HEK293 (cell line): Measurements from ENCODE around the gene ARL16.

Source experiments
- CTCF ChIA-PET: fragments of 350-600 bp; formaldehyde crosslinking; extraction: SDS; loops from one replicate; lab custom pipeline; 2021; ENCODE audit warnings: antibody characterized with exemption; lab: Yijun Ruan, JAX
- POLR2A ChIA-PET: fragments of 300-600 bp; formaldehyde crosslinking; extraction: SDS; loops from one replicate; lab custom pipeline; 2020; ENCODE audit warnings: antibody characterized with exemption, inconsistent platforms; lab: Yijun Ruan, JAX
- H3K27ac ChIP-seq: fragments of 200-500 bp; sonication (Bioruptor generic); 2 replicates; pipeline ENCODE4 v1.5.1; 2014; ENCODE audit warnings: low read depth, low read length, control low read depth, inconsistent platforms; ENCODE audit errors: extremely low read depth
- H3K36me3 ChIP-seq, 2 experiments: fragments of 200-500 bp in 1 of 2; sonication (Bioruptor generic) in 1 of 2; 1 replicate in 1 of 2; 2 replicates in 1 of 2; pipeline ENCODE4 v1.5.1; 2014 to 2017; ENCODE audit warnings: inconsistent platforms in 2 of 2, low read length in 2 of 2; ENCODE audit not compliant: control insufficient read depth in 2 of 2, insufficient read depth in 1 of 2
- H3K4me1 ChIP-seq: fragments of 200-500 bp; sonication (Bioruptor generic); 2 replicates; pipeline ENCODE4 v1.5.1; 2014; ENCODE audit warnings: mild to moderate bottlenecking, low read length, inconsistent platforms; ENCODE audit not compliant: control insufficient read depth, insufficient read depth
- H3K4me3 ChIP-seq: 2 replicates; pipeline ENCODE4 v1.5.1; 2011; ENCODE audit warnings: low read depth, mild to moderate bottlenecking, control low read depth, low read length, moderate library complexity
- H3K9me3 ChIP-seq: fragments of 200-500 bp; sonication (Bioruptor generic); 2 replicates; pipeline ENCODE4 v1.5.1; 2014; ENCODE audit warnings: low read depth, low read length, inconsistent platforms; ENCODE audit not compliant: control insufficient read depth, insufficient read depth
- BCL11A ChIP-seq: fragments of 450-650 bp; formaldehyde crosslinking; IDR thresholded peaks from 2 replicates; pipeline ENCODE4 v1.5.1; 2016; ENCODE audit warnings: low read depth, missing biosample characterization, missing genetic modification characterization
- GLI4 ChIP-seq: fragments of 450-650 bp; formaldehyde crosslinking; IDR thresholded peaks from 2 replicates; pipeline ENCODE4 v1.5.1; 2016; ENCODE audit warnings: missing biosample characterization, missing genetic modification characterization
- GLIS1 ChIP-seq: fragments of 450-650 bp; formaldehyde crosslinking; IDR thresholded peaks from 2 replicates; pipeline ENCODE4 v1.5.1; 2016; ENCODE audit warnings: missing biosample characterization, missing genetic modification characterization
- GLIS2 ChIP-seq: fragments of 450-650 bp; formaldehyde crosslinking; IDR thresholded peaks from 2 replicates; pipeline ENCODE4 v1.5.1; 2016; ENCODE audit warnings: missing biosample characterization, missing genetic modification characterization
- KLF9 ChIP-seq: fragments of 450-650 bp; formaldehyde crosslinking; IDR thresholded peaks from 2 replicates; pipeline ENCODE4 v1.5.1; 2016; ENCODE audit warnings: missing biosample characterization, missing genetic modification characterization, low read depth
- SALL2 ChIP-seq: fragments of 450-650 bp; formaldehyde crosslinking; IDR thresholded peaks from 2 replicates; pipeline ENCODE4 v1.5.0; 2017; ENCODE audit warnings: missing biosample characterization, mild to moderate bottlenecking, missing genetic modification characterization, borderline replicate concordance
- WT1 ChIP-seq: fragments of 450-650 bp; formaldehyde crosslinking; IDR thresholded peaks from 2 replicates; pipeline ENCODE4 v1.5.1; 2016; ENCODE audit warnings: missing biosample characterization, missing genetic modification characterization
- ZBTB8A ChIP-seq: fragments of 450-650 bp; formaldehyde crosslinking; IDR thresholded peaks from 2 replicates; pipeline ENCODE4 v1.5.1; 2016; ENCODE audit warnings: missing biosample characterization, missing genetic modification characterization
- ZIC2 ChIP-seq: fragments of 450-650 bp; formaldehyde crosslinking; IDR thresholded peaks from 2 replicates; pipeline ENCODE4 v1.5.1; 2016; ENCODE audit warnings: missing biosample characterization, missing genetic modification characterization
- ZNF121 ChIP-seq: fragments of 450-650 bp; formaldehyde crosslinking; IDR thresholded peaks from 2 replicates; pipeline ENCODE4 v1.5.1; 2016; ENCODE audit warnings: missing biosample characterization, missing genetic modification characterization
- ZNF169 ChIP-seq: fragments of 450-650 bp; formaldehyde crosslinking; IDR thresholded peaks from 2 replicates; pipeline ENCODE4 v1.5.1; 2016; ENCODE audit warnings: missing biosample characterization, missing genetic modification characterization
- ZNF174 ChIP-seq: fragments of 450-650 bp; formaldehyde crosslinking; IDR thresholded peaks from 2 replicates; pipeline ENCODE4 v1.5.0; 2017; ENCODE audit warnings: missing biosample characterization, mild to moderate bottlenecking, missing genetic modification characterization
- ZNF23 ChIP-seq: fragments of 450-650 bp; formaldehyde crosslinking; IDR thresholded peaks from 2 replicates; pipeline ENCODE4 v1.5.1; 2016; ENCODE audit warnings: missing biosample characterization, missing genetic modification characterization, borderline replicate concordance
- ZNF280C ChIP-seq: fragments of 450-650 bp; formaldehyde crosslinking; IDR thresholded peaks from 2 replicates; pipeline ENCODE4 v1.5.1; 2016; ENCODE audit warnings: missing biosample characterization, missing genetic modification characterization
- ZNF341 ChIP-seq: fragments of 450-650 bp; formaldehyde crosslinking; IDR thresholded peaks from 2 replicates; pipeline ENCODE4; 2016; ENCODE audit warnings: low read depth, missing biosample characterization, missing genetic modification characterization
- ZNF354C ChIP-seq: fragments of 450-650 bp; formaldehyde crosslinking; IDR thresholded peaks from 2 replicates; pipeline ENCODE4 v1.5.1; 2016; ENCODE audit warnings: missing biosample characterization, missing genetic modification characterization, low read depth, borderline replicate concordance
- ZNF510 ChIP-seq: fragments of 450-650 bp; formaldehyde crosslinking; IDR thresholded peaks from 2 replicates; pipeline ENCODE4 v1.5.1; 2018; ENCODE audit warnings: mild to moderate bottlenecking, missing genetic modification characterization, missing biosample characterization; ENCODE audit not compliant: insufficient replicate concordance
- ZNF514 ChIP-seq: fragments of 450-650 bp; formaldehyde crosslinking; IDR thresholded peaks from 2 replicates; pipeline ENCODE4 v1.5.1; 2016; ENCODE audit warnings: missing biosample characterization, missing genetic modification characterization
- ZNF521 ChIP-seq: fragments of 450-650 bp; formaldehyde crosslinking; IDR thresholded peaks from 2 replicates; pipeline ENCODE4 v1.5.1; 2017; ENCODE audit warnings: missing biosample characterization, mild to moderate bottlenecking, missing genetic modification characterization
- ZNF600 ChIP-seq: fragments of 450-650 bp; formaldehyde crosslinking; IDR thresholded peaks from 2 replicates; pipeline ENCODE4 v1.5.1; 2016; ENCODE audit warnings: missing biosample characterization, missing genetic modification characterization
- ZNF626 ChIP-seq: fragments of 450-650 bp; sonication (Bioruptor Pico); formaldehyde crosslinking; IDR thresholded peaks from 2 replicates; pipeline ENCODE4 v1.5.1; 2018; ENCODE audit warnings: missing biosample characterization, missing genetic modification characterization, inconsistent platforms
- ZNF658 ChIP-seq: fragments of 450-650 bp; formaldehyde crosslinking; IDR thresholded peaks from 2 replicates; pipeline ENCODE4; 2016; ENCODE audit warnings: missing biosample characterization, missing genetic modification characterization
- ZNF664 ChIP-seq: fragments of 450-650 bp; formaldehyde crosslinking; IDR thresholded peaks from 2 replicates; pipeline ENCODE4 v1.5.1; 2016; ENCODE audit warnings: missing biosample characterization, missing genetic modification characterization
- TF ChIP-seq, protein P1 (sequence below): fragments of 450-650 bp; formaldehyde crosslinking; IDR thresholded peaks from 2 replicates; pipeline ENCODE4 v1.5.1; 2016; ENCODE audit warnings: missing biosample characterization, missing genetic modification characterization
- TF ChIP-seq, protein P2 (sequence below): fragments of 450-650 bp; formaldehyde crosslinking; IDR thresholded peaks from 2 replicates; pipeline ENCODE4 v1.5.1; 2017; ENCODE audit warnings: missing biosample characterization, missing genetic modification characterization
- TF ChIP-seq, protein P3 (sequence below): fragments of 450-650 bp; formaldehyde crosslinking; IDR thresholded peaks from 2 replicates; pipeline ENCODE4 v1.5.1; 2016; ENCODE audit warnings: missing biosample characterization, missing genetic modification characterization

ARL16 gene

DNA sequence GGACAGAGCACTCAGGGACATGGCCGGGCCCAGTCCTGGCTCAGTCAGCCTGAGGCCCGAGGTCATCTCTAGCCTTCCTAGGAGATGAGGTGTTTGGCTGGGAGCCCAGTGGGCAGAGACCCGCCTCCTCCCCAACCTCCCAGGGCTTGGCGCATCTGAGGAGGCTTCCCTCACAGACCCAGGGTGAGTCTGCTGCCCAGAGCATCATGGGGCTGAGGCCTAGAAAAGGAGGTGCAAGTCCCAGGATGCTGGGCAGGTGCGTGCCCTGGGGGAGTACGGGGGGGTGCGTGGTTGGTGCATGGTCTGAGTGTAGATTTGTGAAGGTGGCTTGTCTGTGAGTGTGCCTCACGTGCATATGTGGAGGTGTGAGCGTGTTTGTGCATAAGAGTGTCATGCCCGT lies 31.9 kb downstream of the ARL16 start:
- Histone ChIP-seq H3K4me1 (no peaks in the 10 kb centered on the region), H3K27ac (no peak overlapping the region), H3K36me3 (no peaks in the 10 kb centered on the region), H3K9me3 (no peaks in the 10 kb centered on the region), H3K4me3 (no peak overlapping the region)
- POLR2A ChIA-PET, result no interaction called here
- TF ChIP-seq ZNF600 (peak; percentile 30; the same call in 1 of the 2 replicates), ZNF169 (tag by site-specific recombination) (no peak), ZIC2 (tag by site-specific recombination) (0 out of 2 replicates have a peak, but pooled peaks have one; percentile 7), KLF9 (no peak), GLIS1 (tag by site-specific recombination) (peak; percentile 97), ZNF521 (no peak)
- TF ChIP-seq, protein P1, sequence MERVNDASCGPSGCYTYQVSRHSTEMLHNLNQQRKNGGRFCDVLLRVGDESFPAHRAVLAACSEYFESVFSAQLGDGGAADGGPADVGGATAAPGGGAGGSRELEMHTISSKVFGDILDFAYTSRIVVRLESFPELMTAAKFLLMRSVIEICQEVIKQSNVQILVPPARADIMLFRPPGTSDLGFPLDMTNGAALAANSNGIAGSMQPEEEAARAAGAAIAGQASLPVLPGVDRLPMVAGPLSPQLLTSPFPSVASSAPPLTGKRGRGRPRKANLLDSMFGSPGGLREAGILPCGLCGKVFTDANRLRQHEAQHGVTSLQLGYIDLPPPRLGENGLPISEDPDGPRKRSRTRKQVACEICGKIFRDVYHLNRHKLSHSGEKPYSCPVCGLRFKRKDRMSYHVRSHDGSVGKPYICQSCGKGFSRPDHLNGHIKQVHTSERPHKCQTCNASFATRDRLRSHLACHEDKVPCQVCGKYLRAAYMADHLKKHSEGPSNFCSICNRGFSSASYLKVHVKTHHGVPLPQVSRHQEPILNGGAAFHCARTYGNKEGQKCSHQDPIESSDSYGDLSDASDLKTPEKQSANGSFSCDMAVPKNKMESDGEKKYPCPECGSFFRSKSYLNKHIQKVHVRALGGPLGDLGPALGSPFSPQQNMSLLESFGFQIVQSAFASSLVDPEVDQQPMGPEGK (tag by site-specific recombination), result peak; percentile 29
- CTCF ChIA-PET, result no interaction called here

- no peaks in the 10 kb centered on the region for H3K36me3 ChIP-seq
- H3K4me1 ChIP-seq, result no peaks in the 10 kb centered on the region
- CTCF ChIA-PET, result no interaction called here
- POLR2A ChIA-PET, result no interaction called here
- H3K9me3 ChIP-seq, result no peaks in the 10 kb centered on the region
- no peak overlapping the region for H3K4me3 ChIP-seq
- no peak overlapping the region for H3K27ac ChIP-seq
- TF ChIP-seq ZNF514 (tag by site-specific recombination) (no peak), ZNF354C (tag by site-specific recombination) (no peak), ZNF23 (tag by site-specific recombination) (no peak), ZNF121 (no peak), GLIS2 (tag by site-specific recombination) (0 out of 2 replicates have a peak, but pooled peaks have one; percentile 12), ZNF341 (tag by site-specific recombination) (no peak), WT1 (tag by site-specific recombination) (no peak), ZNF658 (tag by site-specific recombination) (no peak), GLIS1 (tag by site-specific recombination) (peak; percentile 43), ZBTB8A (tag by site-specific recombination) (0 out of 2 replicates have a peak, but pooled peaks have one; percentile 28), BCL11A (tag by site-specific recombination) (no peak), ZNF280C (no peak), GLI4 (tag by site-specific recombination) (no peak), ZNF664 (tag by site-specific recombination) (no peak), SALL2 (tag by site-specific recombination) (no peak), ZNF510 (tag by site-specific recombination) (no peak), ZNF174 (tag by site-specific recombination) (no peak), ZNF600 (peak; percentile 47), ZNF626 (tag by site-specific recombination) (no peak)
- TF ChIP-seq, protein P2, sequence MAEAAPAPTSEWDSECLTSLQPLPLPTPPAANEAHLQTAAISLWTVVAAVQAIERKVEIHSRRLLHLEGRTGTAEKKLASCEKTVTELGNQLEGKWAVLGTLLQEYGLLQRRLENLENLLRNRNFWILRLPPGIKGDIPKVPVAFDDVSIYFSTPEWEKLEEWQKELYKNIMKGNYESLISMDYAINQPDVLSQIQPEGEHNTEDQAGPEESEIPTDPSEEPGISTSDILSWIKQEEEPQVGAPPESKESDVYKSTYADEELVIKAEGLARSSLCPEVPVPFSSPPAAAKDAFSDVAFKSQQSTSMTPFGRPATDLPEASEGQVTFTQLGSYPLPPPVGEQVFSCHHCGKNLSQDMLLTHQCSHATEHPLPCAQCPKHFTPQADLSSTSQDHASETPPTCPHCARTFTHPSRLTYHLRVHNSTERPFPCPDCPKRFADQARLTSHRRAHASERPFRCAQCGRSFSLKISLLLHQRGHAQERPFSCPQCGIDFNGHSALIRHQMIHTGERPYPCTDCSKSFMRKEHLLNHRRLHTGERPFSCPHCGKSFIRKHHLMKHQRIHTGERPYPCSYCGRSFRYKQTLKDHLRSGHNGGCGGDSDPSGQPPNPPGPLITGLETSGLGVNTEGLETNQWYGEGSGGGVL (tag by site-specific recombination), result 0 out of 2 replicates have a peak, but pooled peaks have one; percentile 33
- TF ChIP-seq, protein P3, sequence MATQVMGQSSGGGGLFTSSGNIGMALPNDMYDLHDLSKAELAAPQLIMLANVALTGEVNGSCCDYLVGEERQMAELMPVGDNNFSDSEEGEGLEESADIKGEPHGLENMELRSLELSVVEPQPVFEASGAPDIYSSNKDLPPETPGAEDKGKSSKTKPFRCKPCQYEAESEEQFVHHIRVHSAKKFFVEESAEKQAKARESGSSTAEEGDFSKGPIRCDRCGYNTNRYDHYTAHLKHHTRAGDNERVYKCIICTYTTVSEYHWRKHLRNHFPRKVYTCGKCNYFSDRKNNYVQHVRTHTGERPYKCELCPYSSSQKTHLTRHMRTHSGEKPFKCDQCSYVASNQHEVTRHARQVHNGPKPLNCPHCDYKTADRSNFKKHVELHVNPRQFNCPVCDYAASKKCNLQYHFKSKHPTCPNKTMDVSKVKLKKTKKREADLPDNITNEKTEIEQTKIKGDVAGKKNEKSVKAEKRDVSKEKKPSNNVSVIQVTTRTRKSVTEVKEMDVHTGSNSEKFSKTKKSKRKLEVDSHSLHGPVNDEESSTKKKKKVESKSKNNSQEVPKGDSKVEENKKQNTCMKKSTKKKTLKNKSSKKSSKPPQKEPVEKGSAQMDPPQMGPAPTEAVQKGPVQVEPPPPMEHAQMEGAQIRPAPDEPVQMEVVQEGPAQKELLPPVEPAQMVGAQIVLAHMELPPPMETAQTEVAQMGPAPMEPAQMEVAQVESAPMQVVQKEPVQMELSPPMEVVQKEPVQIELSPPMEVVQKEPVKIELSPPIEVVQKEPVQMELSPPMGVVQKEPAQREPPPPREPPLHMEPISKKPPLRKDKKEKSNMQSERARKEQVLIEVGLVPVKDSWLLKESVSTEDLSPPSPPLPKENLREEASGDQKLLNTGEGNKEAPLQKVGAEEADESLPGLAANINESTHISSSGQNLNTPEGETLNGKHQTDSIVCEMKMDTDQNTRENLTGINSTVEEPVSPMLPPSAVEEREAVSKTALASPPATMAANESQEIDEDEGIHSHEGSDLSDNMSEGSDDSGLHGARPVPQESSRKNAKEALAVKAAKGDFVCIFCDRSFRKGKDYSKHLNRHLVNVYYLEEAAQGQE, result no peak
Observed at GRCh38 chr17:81650951-81651350, 32.6 kb downstream of the ARL16 start.
